Activated CD8-positive, alpha-beta memory T cell treated with anti-CD3 and anti-CD28 coated beads for 4 hours (primary cell): ENCODE data around the gene TRIM43.
"Not testable (repeated sequence)": the region's sequence is repeated elsewhere in the genome, so short reads cannot be mapped to it uniquely, and the experiment has no call there.

Experiments
- DNase-seq, 2 donors: peaks; one replicate each; pipeline ENCODE4 v3.0.0-alpha.2; 2020; ENCODE audit warnings: low read depth in 2 of 2

The TRIM43 gene

DNA sequence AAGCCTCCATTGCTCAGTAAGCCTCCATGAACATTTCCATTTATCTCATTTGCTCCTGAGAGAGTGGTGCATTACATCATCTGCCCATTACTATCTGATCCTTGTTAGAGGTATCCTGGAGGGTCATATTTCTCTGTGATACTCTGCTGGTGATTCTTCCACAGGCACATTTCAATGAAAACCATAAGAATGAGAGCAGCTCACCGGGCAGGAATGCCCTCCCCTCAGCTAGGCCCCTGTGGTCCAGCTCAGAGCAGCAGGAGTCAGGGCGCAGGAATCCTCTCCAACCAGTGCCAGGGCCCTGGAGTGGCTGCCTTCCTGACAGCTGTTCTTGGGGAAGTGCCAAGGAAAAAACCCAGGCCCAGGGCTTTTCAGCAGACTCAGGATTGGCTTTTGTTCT lies 50.0 kb downstream of the TRIM43 start:
- DNase-seq = not testable (repeated sequence)

DNA sequence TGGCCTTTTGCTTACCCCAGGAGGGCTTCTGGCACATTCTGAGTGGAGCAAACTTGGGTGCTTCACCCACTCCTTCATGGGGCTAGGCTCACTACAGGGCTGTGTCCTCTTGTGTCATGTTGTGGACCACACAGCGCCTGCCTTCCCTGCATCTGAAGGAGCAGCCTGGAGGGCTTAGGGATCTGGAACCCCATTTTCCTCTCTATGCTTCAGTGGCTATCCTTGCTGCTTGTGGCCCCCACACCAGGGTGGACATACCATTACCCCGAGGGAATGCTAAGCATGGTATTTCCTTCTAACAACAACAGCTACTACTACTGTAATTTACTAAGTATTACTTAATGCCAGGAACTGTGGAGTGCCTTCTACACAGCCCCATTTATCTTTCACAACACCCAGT lies 50.6 kb downstream of the TRIM43 start:
- not testable (repeated sequence) for DNase-seq

DNA sequence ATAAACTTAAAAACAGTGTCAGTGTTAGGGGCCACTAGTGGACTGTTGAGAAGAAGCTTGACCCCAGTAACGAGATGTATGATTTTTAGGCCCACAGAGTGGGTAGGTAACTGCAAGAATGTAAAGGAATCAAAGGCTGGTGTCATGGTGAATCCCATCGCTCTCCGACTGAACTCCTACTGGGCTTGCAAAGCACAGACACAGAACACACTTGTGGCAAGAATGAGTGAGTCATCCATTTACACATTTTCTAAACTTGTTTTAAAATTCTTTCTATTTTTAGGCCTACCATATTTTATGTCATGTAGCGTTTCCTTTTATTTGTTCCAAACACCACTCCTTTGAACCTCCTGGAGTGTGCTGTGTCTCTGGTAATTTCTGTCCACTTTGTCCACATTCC lies 51.1 kb downstream of the TRIM43 start:
- DNase-seq = not testable (repeated sequence)

- DNase-seq = not testable (repeated sequence)
Observed at GRCh38 chr2:95645312-95645711, 53.5 kb downstream of the TRIM43 start.

DNA sequence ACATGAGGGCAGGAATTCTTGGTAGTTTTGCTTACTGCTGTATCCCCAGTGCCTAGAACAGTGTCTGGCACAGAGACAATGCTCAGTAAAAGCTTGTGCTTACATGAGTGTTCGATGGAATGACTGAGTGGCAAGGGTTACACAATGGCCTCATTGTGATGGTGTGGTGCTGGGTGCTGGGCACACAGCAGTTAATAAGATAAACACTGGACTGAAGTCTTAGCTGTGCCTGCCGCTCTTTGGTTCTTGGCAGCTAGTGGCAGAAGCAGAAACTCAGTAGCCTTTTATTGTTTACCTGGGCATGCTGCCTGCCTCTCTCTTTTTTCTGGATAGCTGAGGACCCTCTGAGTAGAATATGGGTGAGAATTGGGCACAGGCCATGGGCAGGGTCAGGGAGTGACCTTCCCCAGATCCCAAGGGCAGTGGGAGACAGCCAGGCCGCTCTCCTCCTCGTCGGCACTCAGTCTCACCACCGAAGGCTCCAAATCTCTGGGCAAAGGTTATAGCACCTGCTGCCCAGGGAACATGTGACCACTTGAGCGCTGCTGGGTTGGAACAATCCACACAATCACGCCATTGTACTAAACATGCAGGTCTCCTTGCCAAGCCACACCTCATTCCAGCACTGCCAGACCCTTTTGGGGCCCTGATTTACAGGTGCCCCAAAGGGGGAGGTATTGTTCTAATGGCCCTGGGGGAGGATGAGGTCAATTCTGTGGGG lies 54.6 kb downstream of the TRIM43 start:
- not testable (repeated sequence) for DNase-seq

- not testable (repeated sequence) for DNase-seq
Observed at GRCh38 chr2:95648894-95649544, 57.2 kb downstream of the TRIM43 start.
